Glutamatergic neuron (in vitro differentiated cells): ENCODE results near the gene IRAG1. TPM values are rescaled to one million over a fixed set of nuclear protein-coding genes. Genes with fewer than 3 reads are reported as not detected.
A peak's percentile ranks its signal among the peaks of the same experiment; 100 is the strongest.

Experiments used
- DNase-seq: peaks from one replicate; pipeline ENCODE4 v3.0.0; 2022
- H3K27ac Mint-ChIP-seq: one replicate; pipeline ENCODE4 v1.8.0; 2020; ENCODE audit warnings: mild to moderate bottlenecking, mixed read lengths, inconsistent platforms; ENCODE audit not compliant: unreplicated experiment
- H3K27me3 Mint-ChIP-seq: one replicate; pipeline ENCODE4 v1.8.0; 2020; ENCODE audit warnings: mild to moderate bottlenecking, moderate library complexity, mixed read lengths, inconsistent platforms; ENCODE audit not compliant: unreplicated experiment
- H3K36me3 Mint-ChIP-seq: one replicate; pipeline ENCODE4 v1.8.0; 2020; ENCODE audit warnings: mild to moderate bottlenecking, mixed read lengths, inconsistent platforms; ENCODE audit not compliant: unreplicated experiment
- H3K4me1 Mint-ChIP-seq: one replicate; pipeline ENCODE4 v1.8.0; 2020; ENCODE audit warnings: mild to moderate bottlenecking, low read depth, mixed read lengths, inconsistent platforms; ENCODE audit not compliant: unreplicated experiment
- H3K4me3 Mint-ChIP-seq: one replicate; pipeline ENCODE4 v1.8.0; 2020; ENCODE audit warnings: mild to moderate bottlenecking, mixed read lengths, inconsistent platforms; ENCODE audit not compliant: unreplicated experiment
- H3K9me3 Mint-ChIP-seq: one replicate; pipeline ENCODE4 v1.8.0; 2020; ENCODE audit warnings: mild to moderate bottlenecking, moderate library complexity, mixed read lengths, inconsistent platforms; ENCODE audit not compliant: unreplicated experiment
- CTCF ChIP-seq: fragments of 200-600 bp; sonication (generic); IDR thresholded peaks from one replicate; pipeline ENCODE4 v1.5.0; 2021; ENCODE audit not compliant: partially characterized antibody, unreplicated experiment
- long read RNA-seq: library from polyadenylated mRNA; unstranded; transcript quantifications from one replicate; pipeline ENCODE4 v2.0.0, GENCODE V29; 2020; ENCODE audit not compliant: unreplicated experiment
- total RNA-seq: library from RNA; stranded (reverse); fragmentation: NEBNext Ultra II Directional; extraction: Animal tissue kit (Norgen Biotek cat#: 25700); gene quantifications from one replicate; pipeline ENCODE4 v1.2.1, GENCODE V29; 2021; ENCODE audit not compliant: unreplicated experiment

IRAG1 gene
- total RNA-seq, result 4.2 TPM
- long read RNA-seq, partial matches to known transcripts, result 0 of 1 reads
- long read RNA-seq, other reads (novel, unspliced or antisense), result 1 of 1 reads

GRCh38 chr11:10693509-10694081, at the start of gene IRAG1:
IRAG1 (minus strand) TSS chr11:10693755; CDS start chr11:10693602, 153 bp downstream.
- Mint-ChIP-seq H3K27ac (peak within 1 kb of the TSS; percentile 71), H3K36me3 (peaks cover under 1% of the 10 kb centered on the region), H3K4me3 (peak within 1 kb of the TSS; percentile 18), H3K27me3 (no peaks in the 10 kb centered on the region), H3K4me1 (peaks cover 17% of the 10 kb centered on the region), H3K9me3 (no peaks in the 10 kb centered on the region)
- no peak for TF ChIP-seq CTCF
- peak; percentile 85 for DNase-seq

GRCh38 chr11:10742460-10743208, 49.1 kb upstream of the IRAG1 start:
- Mint-ChIP-seq H3K27me3 (no peaks in the 10 kb centered on the region), H3K27ac (no peak overlapping the region), H3K9me3 (no peaks in the 10 kb centered on the region), H3K4me3 (no peak overlapping the region), H3K36me3 (no peaks in the 10 kb centered on the region), H3K4me1 (peaks cover 2% of the 10 kb centered on the region)
- no peak for DNase-seq
- TF ChIP-seq CTCF, result no peak

GRCh38 chr11:10735481-10736475, 42.2 kb upstream of the IRAG1 start:
- Mint-ChIP-seq H3K36me3 (no peaks in the 10 kb centered on the region), H3K27me3 (peaks cover 4% of the 10 kb centered on the region), H3K9me3 (no peaks in the 10 kb centered on the region), H3K27ac (peak overlapping the region; percentile 56), H3K4me3 (peak overlapping the region; percentile 43), H3K4me1 (no peaks in the 10 kb centered on the region)
- peak; percentile 91 for TF ChIP-seq CTCF
- peak; percentile 98 for DNase-seq

GRCh38 chr11:10731064-10731680, 37.6 kb upstream of the IRAG1 start:
- H3K27ac Mint-ChIP-seq, result no peak overlapping the region

More at GRCh38 chr11:10731064-10731680, 37.6 kb upstream of the IRAG1 start:
- H3K27me3 Mint-ChIP-seq, result peaks cover 2% of the 10 kb centered on the region
- no peaks in the 10 kb centered on the region for H3K36me3 Mint-ChIP-seq
- no peak overlapping the region for H3K4me3 Mint-ChIP-seq
- DNase-seq, result no peak
- TF ChIP-seq CTCF, result no peak
- H3K9me3 Mint-ChIP-seq, result no peaks in the 10 kb centered on the region
- no peaks in the 10 kb centered on the region for H3K4me1 Mint-ChIP-seq
